Fibroblast of the aortic adventitia (primary cell): ENCODE measurements around the gene HERC3. TPM values are rescaled to one million over a fixed set of nuclear protein-coding genes. Genes with fewer than 3 reads are reported as not detected.

Source experiments
- DNase-seq: peaks from one replicate; pipeline ENCODE4 v3.0.0-alpha.2; 2010; ENCODE audit warnings: low read depth
- H3K4me3 ChIP-seq: 2 replicates; pipeline ENCODE4 v1.5.1; 2011; ENCODE audit warnings: low read depth, mild to moderate bottlenecking, control low read depth, low read length, moderate library complexity
- CTCF ChIP-seq: IDR thresholded peaks from 2 replicates; pipeline ENCODE4 v1.5.1; 2011; ENCODE audit warnings: mild to moderate bottlenecking, low read length, control low read depth, inconsistent platforms; ENCODE audit not compliant: insufficient read depth
- total RNA-seq: library from RNA; depleted of rRNA; stranded (reverse); fragments of >200 nt; gene quantifications from 2 replicates; pipeline ENCODE4 v1.2.3, GENCODE V29; 2012; ENCODE audit warnings: low replicate concordance

Gene HERC3
- total RNA-seq, 1 donor: 18.3 TPM

- DNase-seq: peak; percentile 16
- H3K4me3 ChIP-seq: no peak overlapping the region
- TF ChIP-seq CTCF: no peak
Measured at GRCh38 chr4:88728146-88728545, 135.9 kb downstream of the HERC3 start.

GRCh38 chr4:88729146-88729760 is 137.0 kb downstream of the HERC3 start:
- TF ChIP-seq CTCF: no peak
- no peak overlapping the region for H3K4me3 ChIP-seq
- DNase-seq: no peak

GRCh38 chr4:88730811-88731210 is 138.5 kb downstream of the HERC3 start:
- DNase-seq: no peak
- no peak for TF ChIP-seq CTCF
- no peak overlapping the region for H3K4me3 ChIP-seq

GRCh38 chr4:88731381-88731780 is 139.1 kb downstream of the HERC3 start:
- no peak overlapping the region for H3K4me3 ChIP-seq
- DNase-seq: no peak
- TF ChIP-seq CTCF: no peak

GRCh38 chr4:88732714-88733368 is 140.6 kb downstream of the HERC3 start:
- no peak overlapping the region for H3K4me3 ChIP-seq
- no peak for DNase-seq
- no peak for TF ChIP-seq CTCF

GRCh38 chr4:88734403-88734949 is 142.2 kb downstream of the HERC3 start:
- TF ChIP-seq CTCF: no peak
- no peak for DNase-seq

More at GRCh38 chr4:88734403-88734949, 142.2 kb downstream of the HERC3 start:
- no peak overlapping the region for H3K4me3 ChIP-seq
